OCI-LY1 (cell line): ENCODE measurements around the gene TMEM72.

Experiments
- CTCF ChIP-seq: fragments of 200-600 bp; sonication (generic), shearing (Covaris generic); IDR thresholded peaks from 2 replicates; pipeline ENCODE4 v1.5.1; 2017; ENCODE audit warnings: mild to moderate bottlenecking, antibody characterized with exemption, low read length, moderate library complexity, mixed read lengths
- EZH2 ChIP-seq: fragments of 200-600 bp; sonication (generic), shearing (Covaris generic); IDR thresholded peaks from 2 replicates; pipeline ENCODE4 v1.8.0; 2017; ENCODE audit warnings: borderline replicate concordance, mixed run types, mild to moderate bottlenecking, antibody characterized with exemption, low read length, moderate library complexity, mixed read lengths

- no peak for TF ChIP-seq CTCF
- TF ChIP-seq EZH2: no peak
These were observed 12.5 kb downstream of the TMEM72 start for GRCh38 chr10:44923611-44924010.
